CD14-positive monocyte (primary cell): ENCODE data around the gene TFG. TPM values are rescaled to one million over a fixed set of nuclear protein-coding genes. Genes with fewer than 3 reads are reported as not detected.

Source experiments
- DNase-seq, 3 donors: peaks; one replicate each; pipeline ENCODE4 v3.0.0-alpha.2; 2011 to 2022
- H2AFZ ChIP-seq: 2 replicates; pipeline ENCODE4 v1.6.0; 2012; ENCODE audit warnings: mild to moderate bottlenecking, low read depth, low read length, inconsistent platforms; ENCODE audit not compliant: insufficient read depth, poor library complexity, severe bottlenecking
- H3K27ac ChIP-seq, 2 donors: 1 replicate in 1 of 2; 2 replicates in 1 of 2; pipeline ENCODE4 v1.5.1; 2012 to 2013; ENCODE audit warnings: low read length in 2 of 2, control low read depth in 1 of 2, inconsistent platforms in 1 of 2, low read depth in 1 of 2, mild to moderate bottlenecking in 1 of 2
- H3K27me3 ChIP-seq, 2 donors: one replicate each; pipeline versions ENCODE4 v1.6.0 to v1.6.1; 2011 to 2013; ENCODE audit warnings: low read length in 2 of 2; ENCODE audit not compliant: control insufficient read depth in 2 of 2, insufficient read depth in 2 of 2
- H3K36me3 ChIP-seq, 2 donors: replicated peaks in 1 of 2; 1 replicate in 1 of 2; 2 replicates in 1 of 2; pipeline versions ENCODE4 v1.5.1 to v1.6.1; 2012 to 2013; ENCODE audit warnings: low read length in 2 of 2, control low read depth in 1 of 2, inconsistent platforms in 1 of 2, mild to moderate bottlenecking in 1 of 2; ENCODE audit not compliant: insufficient read depth in 2 of 2, control insufficient read depth in 1 of 2
- H3K4me1 ChIP-seq, 2 donors: 1 replicate in 1 of 2; 2 replicates in 1 of 2; pipeline versions ENCODE4 v1.5.1 to v1.6.1; 2012 to 2013; ENCODE audit warnings: low read length in 2 of 2, control low read depth in 1 of 2, inconsistent platforms in 1 of 2, mild to moderate bottlenecking in 1 of 2, moderate library complexity in 1 of 2; ENCODE audit not compliant: insufficient read depth in 2 of 2, control insufficient read depth in 1 of 2
- H3K4me2 ChIP-seq: replicated peaks from 2 replicates; pipeline ENCODE3; 2012; ENCODE audit warnings: low read length, moderate library complexity, mild to moderate bottlenecking; ENCODE audit not compliant: poor library complexity, severe bottlenecking; ENCODE audit errors: extremely low read depth
- H3K4me3 ChIP-seq, 3 experiments: fragments of 200-600 bp in 1 of 3; sonication (generic) in 1 of 3; replicated peaks in 1 of 3; 1 replicate in 2 of 3; 2 replicates in 1 of 3; pipeline ENCODE4 v1.5.1; 2011 to 2013; ENCODE audit warnings: low read length in 3 of 3, mild to moderate bottlenecking in 3 of 3, control low read depth in 2 of 3, low read depth in 2 of 3, inconsistent platforms in 1 of 3, moderate library complexity in 1 of 3
- H3K79me2 ChIP-seq: 2 replicates; pipeline ENCODE4 v1.6.0; 2012; ENCODE audit warnings: mild to moderate bottlenecking, control low read depth, inconsistent platforms, low read length, moderate library complexity; ENCODE audit not compliant: insufficient read depth
- H3K9ac ChIP-seq: 2 replicates; pipeline ENCODE4 v1.6.0; 2017; ENCODE audit warnings: low read length, mild to moderate bottlenecking; ENCODE audit not compliant: insufficient read depth, poor library complexity, severe bottlenecking
- H3K9me3 ChIP-seq, 2 donors: replicated peaks in 1 of 2; 1 replicate in 1 of 2; 2 replicates in 1 of 2; pipeline versions ENCODE4 v1.5.1 to v1.6.1; 2012 to 2013; ENCODE audit warnings: low read length in 2 of 2, control low read depth in 1 of 2; ENCODE audit not compliant: control insufficient read depth in 1 of 2, insufficient read depth in 1 of 2
- H4K20me1 ChIP-seq: 2 replicates; pipeline ENCODE4 v1.6.0; 2012; ENCODE audit warnings: mild to moderate bottlenecking, low read length, control low read depth, moderate library complexity; ENCODE audit not compliant: insufficient read depth
- H3K27ac Mint-ChIP-seq, 7 donors: one replicate each; pipeline ENCODE4 v1.8.0; 2020; ENCODE audit warnings: mild to moderate bottlenecking in 7 of 7, mixed read lengths in 7 of 7, moderate library complexity in 6 of 7, inconsistent platforms in 2 of 7
- H3K27me3 Mint-ChIP-seq, 3 donors: one replicate each; pipeline ENCODE4 v1.8.0; 2021 to 2022; ENCODE audit warnings: low read depth in 3 of 3, mild to moderate bottlenecking in 3 of 3, mixed read lengths in 3 of 3, moderate library complexity in 3 of 3, inconsistent platforms in 1 of 3
- H3K36me3 Mint-ChIP-seq, 2 donors: one replicate each; pipeline ENCODE4 v1.8.0; 2020; ENCODE audit warnings: mixed read lengths in 2 of 2, inconsistent platforms in 1 of 2, mild to moderate bottlenecking in 1 of 2
- H3K4me1 Mint-ChIP-seq: one replicate; pipeline ENCODE4 v1.8.0; 2020; ENCODE audit warnings: mild to moderate bottlenecking, mixed read lengths
- H3K4me3 Mint-ChIP-seq, 2 donors: one replicate each; pipeline ENCODE4 v1.8.0; 2020; ENCODE audit warnings: mild to moderate bottlenecking in 2 of 2, mixed read lengths in 2 of 2, moderate library complexity in 1 of 2
- H3K9me3 Mint-ChIP-seq, 7 donors: one replicate each; pipeline ENCODE4 v1.8.0; 2020 to 2022; ENCODE audit warnings: mixed read lengths in 7 of 7, mild to moderate bottlenecking in 6 of 7, moderate library complexity in 6 of 7, inconsistent platforms in 2 of 7
- CTCF ChIP-seq: fragments of 200-600 bp; IDR thresholded peaks from one replicate; pipeline ENCODE4 v1.8.0; 2022; ENCODE audit warnings: antibody characterized with exemption, mild to moderate bottlenecking
- WGBS: methylation state at CpG from one replicate; pipeline ENCODE4 v1.1.5; 2013; ENCODE audit warnings: missing lambda C conversion rate; ENCODE audit not compliant: insufficient coverage; 5-methylcytosine and 5-hydroxymethylcytosine counted together
- intact Hi-C, 2 donors: fragments of 100-400 bp; cut with micrococcal nuclease; formaldehyde crosslinking; loops; one replicate each; pipeline versions ENCODE4 v1.15.0 to v1.15.1; 2023
- polyA plus RNA-seq, 3 donors: library from polyadenylated mRNA; depleted of rRNA in 1 of 3; unstranded in 2 of 3; stranded (reverse) in 1 of 3; fragments of 300-500 nt in 2 of 3; fragments of >200 nt in 1 of 3; fragmentation: Illumina TruSeq in 2 of 3; gene quantifications; 1 replicate in 2 of 3; 2 replicates in 1 of 3; pipeline ENCODE4 v1.2.3, GENCODE V29; 2012 to 2021

The TFG gene
- polyA plus RNA-seq, 3 donors: 37.9 to 51.2 (median 44.8) TPM

GRCh38 chr3:100740207-100740606, 30.9 kb downstream of the TFG start:
- H3K9ac ChIP-seq: no peak overlapping the region
- H3K36me3 ChIP-seq: peaks cover 89 to 99% of the 10 kb centered on the region in 2 donors
- no peak overlapping the region for H3K4me2 ChIP-seq
- no peaks in the 10 kb centered on the region for H3K27me3 ChIP-seq
- no peak for TF ChIP-seq CTCF
- no peak overlapping the region for H3K27ac Mint-ChIP-seq
- H3K27ac ChIP-seq: no peak overlapping the region
- no peaks in the 10 kb centered on the region for H3K79me2 ChIP-seq
- no peaks in the 10 kb centered on the region for H4K20me1 ChIP-seq
- no CpG with 5 or more reads among the region's 1 CpG for WGBS
- DNase-seq: no peak
- H3K27me3 Mint-ChIP-seq: no peaks in the 10 kb centered on the region
- H2AFZ ChIP-seq: no peak overlapping the region
- H3K4me1 Mint-ChIP-seq: no peaks in the 10 kb centered on the region
- H3K4me3 ChIP-seq: no peak overlapping the region
- no peaks in the 10 kb centered on the region for H3K4me1 ChIP-seq
- no peak overlapping the region for H3K4me3 Mint-ChIP-seq
- peaks cover 68 to 75% of the 10 kb centered on the region in 2 donors for H3K36me3 Mint-ChIP-seq
- intact Hi-C loops: no loop called here
- no peaks in the 10 kb centered on the region for H3K9me3 Mint-ChIP-seq
- H3K9me3 ChIP-seq: no peaks in the 10 kb centered on the region

GRCh38 chr3:100743535-100743934, 34.2 kb downstream of the TFG start:
- Mint-ChIP-seq H3K9me3 (no peaks in the 10 kb centered on the region), H3K36me3 (peaks cover 71 to 82% of the 10 kb centered on the region in 2 donors), H3K27ac (no peak overlapping the region), H3K4me1 (no peaks in the 10 kb centered on the region), H3K4me3 (no peak overlapping the region), H3K27me3 (no peaks in the 10 kb centered on the region)
- Histone ChIP-seq H3K27ac (no peak overlapping the region), H3K4me3 (no peak overlapping the region), H4K20me1 (no peaks in the 10 kb centered on the region), H3K27me3 (no peaks in the 10 kb centered on the region), H3K9me3 (no peaks in the 10 kb centered on the region), H3K36me3 (peaks cover 88 to 99% of the 10 kb centered on the region in 2 donors), H3K9ac (no peak overlapping the region), H2AFZ (no peak overlapping the region), H3K79me2 (no peaks in the 10 kb centered on the region), H3K4me2 (no peak overlapping the region), H3K4me1 (no peaks in the 10 kb centered on the region)
- intact Hi-C loops: no loop called here
- WGBS: no CpG with 5 or more reads among the region's 3 CpGs
- TF ChIP-seq CTCF: no peak
- no peak for DNase-seq
